H9 (cell line): ENCODE data around the gene CCDC142. TPM values are rescaled to one million over a fixed set of nuclear protein-coding genes. Genes with fewer than 3 reads are reported as not detected.

Source experiments
- DNase-seq: peaks from one replicate; pipeline ENCODE4 v3.0.0-alpha.2; 2017
- H2AFZ ChIP-seq: one replicate; pipeline ENCODE4 v1.6.1; 2013; ENCODE audit warnings: mild to moderate bottlenecking, low read length, control low read depth, moderate library complexity
- H2AK5ac ChIP-seq: 2 replicates; pipeline ENCODE4 v1.6.1; 2013; ENCODE audit warnings: low read length, control low read depth, mixed read lengths; ENCODE audit not compliant: insufficient read length
- H2BK120ac ChIP-seq: one replicate; pipeline ENCODE4 v1.6.1; 2013; ENCODE audit warnings: low read depth, mild to moderate bottlenecking, low read length, control low read depth, inconsistent platforms; ENCODE audit not compliant: poor library complexity, severe bottlenecking
- H2BK12ac ChIP-seq: 2 replicates; pipeline ENCODE4 v1.6.1; 2013; ENCODE audit warnings: low read length, control low read depth, mixed read lengths, low read depth; ENCODE audit not compliant: insufficient read length
- H2BK15ac ChIP-seq: 2 replicates; pipeline ENCODE4 v1.6.1; 2013; ENCODE audit warnings: low read depth, low read length, control low read depth
- H2BK20ac ChIP-seq: one replicate; pipeline ENCODE4 v1.6.1; 2013; ENCODE audit warnings: low read depth, mild to moderate bottlenecking, low read length, control low read depth, inconsistent platforms; ENCODE audit not compliant: poor library complexity, severe bottlenecking
- H2BK5ac ChIP-seq: 2 replicates; pipeline ENCODE4 v1.6.1; 2013; ENCODE audit warnings: low read length, control low read depth, mixed read lengths; ENCODE audit not compliant: insufficient read length
- H3K14ac ChIP-seq: 2 replicates; pipeline ENCODE4 v1.6.1; 2013; ENCODE audit warnings: low read length, control low read depth; ENCODE audit not compliant: insufficient read depth
- H3K18ac ChIP-seq: 2 replicates; pipeline ENCODE4 v1.6.1; 2013; ENCODE audit warnings: low read depth, mild to moderate bottlenecking, mixed read lengths, low read length, control low read depth; ENCODE audit not compliant: insufficient read length
- H3K23ac ChIP-seq: 2 replicates; pipeline ENCODE4 v1.6.1; 2013; ENCODE audit warnings: low read length, control low read depth, mixed read lengths, low read depth; ENCODE audit not compliant: insufficient read length
- H3K23me2 ChIP-seq: 2 replicates; pipeline ENCODE4 v1.6.1; 2013; ENCODE audit warnings: low read depth, mild to moderate bottlenecking, mixed read lengths, low read length, control low read depth; ENCODE audit not compliant: insufficient read length, poor library complexity, severe bottlenecking
- H3K27ac ChIP-seq: 2 replicates; pipeline ENCODE4 v1.5.1; 2013; ENCODE audit warnings: low read length, control low read depth, mixed read lengths, low read depth; ENCODE audit not compliant: insufficient read length
- H3K27me3 ChIP-seq: 2 replicates; pipeline ENCODE4 v1.6.1; 2013; ENCODE audit warnings: low read length, control low read depth, inconsistent platforms; ENCODE audit not compliant: insufficient read depth
- H3K4ac ChIP-seq: 2 replicates; pipeline ENCODE4 v1.6.1; 2013; ENCODE audit warnings: low read depth, mild to moderate bottlenecking, control low read depth, inconsistent platforms, low read length, moderate library complexity
- H3K4me1 ChIP-seq: 2 replicates; pipeline ENCODE4 v1.6.1; 2013; ENCODE audit warnings: low read length, control low read depth, inconsistent platforms; ENCODE audit not compliant: insufficient read depth
- H3K4me2 ChIP-seq: 2 replicates; pipeline ENCODE4 v1.6.1; 2013; ENCODE audit warnings: low read length, control low read depth, mixed read lengths; ENCODE audit not compliant: insufficient read length, insufficient read depth
- H3K56ac ChIP-seq: 2 replicates; pipeline ENCODE4 v1.6.1; 2013; ENCODE audit warnings: low read depth, mild to moderate bottlenecking, mixed read lengths, low read length, control low read depth; ENCODE audit not compliant: insufficient read length
- H3K79me1 ChIP-seq: 2 replicates; pipeline ENCODE4 v1.6.1; 2013; ENCODE audit warnings: low read depth, mild to moderate bottlenecking, moderate library complexity, low read length, control low read depth, inconsistent platforms; ENCODE audit not compliant: insufficient read depth, poor library complexity, severe bottlenecking
- H3K79me2 ChIP-seq: 2 replicates; pipeline ENCODE4 v1.6.1; 2013; ENCODE audit warnings: low read length, control low read depth, inconsistent platforms; ENCODE audit not compliant: insufficient read depth
- H3K9ac ChIP-seq: 2 replicates; pipeline ENCODE4 v1.6.1; 2013; ENCODE audit warnings: low read length, control low read depth, mixed read lengths; ENCODE audit not compliant: insufficient read length; ENCODE audit errors: extremely low read depth
- H3K9me3 ChIP-seq: one replicate; pipeline ENCODE4 v1.6.1; 2013; ENCODE audit warnings: low read depth, low read length, inconsistent platforms; ENCODE audit not compliant: control insufficient read depth
- H3T11ph ChIP-seq: one replicate; pipeline ENCODE4 v1.6.1; 2013; ENCODE audit warnings: mild to moderate bottlenecking, low read length, control low read depth, inconsistent platforms
- H4K20me1 ChIP-seq: one replicate; pipeline ENCODE4 v1.6.1; 2013; ENCODE audit not compliant: control insufficient read depth, insufficient read length, insufficient read depth
- H4K5ac ChIP-seq: 2 replicates; pipeline ENCODE4 v1.6.1; 2013; ENCODE audit warnings: low read depth, mild to moderate bottlenecking, mixed read lengths, low read length, control low read depth; ENCODE audit not compliant: insufficient read length
- H4K8ac ChIP-seq: replicated peaks from 2 replicates; pipeline ENCODE4 v1.6.1; 2013; ENCODE audit warnings: low read length, control low read depth, mixed read lengths, low read depth; ENCODE audit not compliant: insufficient read length
- H4K91ac ChIP-seq: 2 replicates; pipeline ENCODE4 v1.6.1; 2013; ENCODE audit warnings: low read depth, mild to moderate bottlenecking, moderate library complexity, mixed read lengths, low read length, control low read depth; ENCODE audit not compliant: insufficient read length
- H3K27ac Mint-ChIP-seq, 3 experiments: 2 replicates in 2 of 3; 3 replicates in 1 of 3; pipeline ENCODE4 v1.8.0; 2020 to 2021; ENCODE audit warnings: mixed read lengths in 3 of 3, mild to moderate bottlenecking in 1 of 3, moderate library complexity in 1 of 3
- H3K27me3 Mint-ChIP-seq: 2 replicates; pipeline ENCODE4 v1.8.0; 2021; ENCODE audit warnings: low read depth, mild to moderate bottlenecking, moderate library complexity, mixed read lengths
- H3K36me3 Mint-ChIP-seq, 3 experiments: 2 replicates in 2 of 3; 3 replicates in 1 of 3; pipeline ENCODE4 v1.8.0; 2020 to 2021; ENCODE audit warnings: low read depth in 3 of 3, mixed read lengths in 3 of 3; ENCODE audit not compliant: insufficient read depth in 1 of 3
- H3K4me1 Mint-ChIP-seq, 2 experiments: 2 replicates each; pipeline ENCODE4 v1.8.0; 2020; ENCODE audit warnings: mixed read lengths in 2 of 2
- H3K4me3 Mint-ChIP-seq, 2 experiments: 2 replicates in 1 of 2; 3 replicates in 1 of 2; pipeline ENCODE4 v1.8.0; 2020 to 2021; ENCODE audit warnings: mild to moderate bottlenecking in 2 of 2, mixed read lengths in 2 of 2, moderate library complexity in 1 of 2
- H3K9me3 Mint-ChIP-seq, 2 experiments: 2 replicates in 1 of 2; 3 replicates in 1 of 2; pipeline ENCODE4 v1.8.0; 2020; ENCODE audit warnings: mild to moderate bottlenecking in 2 of 2, mixed read lengths in 2 of 2, moderate library complexity in 1 of 2
- WGBS: extraction: QIAGEN DNeasy Blood & Tissue Kit; methylation state at CpG from one replicate; pipeline ENCODE4 v1.1.7; 2013; ENCODE audit warnings: missing lambda C conversion rate, low lambda C conversion rate, mixed read lengths; ENCODE audit not compliant: insufficient read length; ENCODE audit errors: extremely low coverage; 5-methylcytosine and 5-hydroxymethylcytosine counted together
- total RNA-seq: library from RNA; stranded (reverse); gene quantifications from 2 replicates; pipeline ENCODE4 v1.2.1, GENCODE V29; 2021
- TF ChIP-seq, protein P1 (sequence below): fragments of 200-600 bp; sonication (generic); conservative IDR thresholded peaks from 3 replicates; pipeline ENCODE4 v1.8.0; 2021; ENCODE audit warnings: antibody characterized with exemption, mild to moderate bottlenecking

The CCDC142 gene
- total RNA-seq, 1 experiment from 2014 or later: 21.5 TPM

DNA sequence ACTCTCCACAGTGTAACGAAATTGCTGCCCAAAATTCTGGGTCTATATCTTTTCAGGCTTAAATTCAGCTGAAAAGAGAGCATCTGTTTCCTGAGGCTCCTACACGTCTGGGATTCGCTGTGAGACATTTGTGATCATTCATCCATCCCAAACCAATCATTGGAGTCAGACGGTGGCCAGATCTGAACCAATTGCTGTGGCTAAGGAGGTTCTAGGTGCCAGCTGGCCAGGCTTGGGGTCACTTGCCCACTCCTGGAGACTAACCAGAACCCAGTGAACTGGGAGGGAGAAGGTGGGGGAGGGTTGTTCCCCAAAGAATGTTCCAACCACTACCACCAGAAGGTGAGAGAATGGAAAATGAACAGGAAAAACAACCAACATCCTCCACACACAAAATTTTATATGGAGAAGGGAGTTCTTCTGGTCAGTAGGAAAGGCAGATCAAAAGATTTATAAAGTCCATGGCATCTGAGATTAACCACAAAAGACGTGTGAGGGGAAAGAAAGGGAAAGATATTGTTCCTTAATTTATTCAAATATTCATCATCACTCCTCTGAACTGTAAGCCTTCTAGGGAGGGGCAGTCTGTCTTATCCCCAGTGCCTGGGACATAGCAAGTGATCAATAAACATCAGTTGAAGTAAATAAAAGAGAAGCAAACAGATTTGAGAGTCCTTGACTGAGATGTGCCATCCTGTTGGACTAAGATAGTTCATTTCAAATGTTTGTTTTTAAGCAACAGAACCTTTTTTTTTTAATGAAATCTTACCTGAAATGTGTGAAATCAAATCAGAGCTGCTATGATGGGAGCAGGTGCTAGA lies 38.1 kb downstream of the CCDC142 start:
- peaks cover 11% of the 10 kb centered on the region for H3K23me2 ChIP-seq
- no peak overlapping the region for H2BK12ac ChIP-seq
- no peak overlapping the region for H3K56ac ChIP-seq
- H4K20me1 ChIP-seq: no peaks in the 10 kb centered on the region
- H3K9ac ChIP-seq: no peak overlapping the region
- no peak overlapping the region for H4K8ac ChIP-seq
- TF ChIP-seq, protein P1, sequence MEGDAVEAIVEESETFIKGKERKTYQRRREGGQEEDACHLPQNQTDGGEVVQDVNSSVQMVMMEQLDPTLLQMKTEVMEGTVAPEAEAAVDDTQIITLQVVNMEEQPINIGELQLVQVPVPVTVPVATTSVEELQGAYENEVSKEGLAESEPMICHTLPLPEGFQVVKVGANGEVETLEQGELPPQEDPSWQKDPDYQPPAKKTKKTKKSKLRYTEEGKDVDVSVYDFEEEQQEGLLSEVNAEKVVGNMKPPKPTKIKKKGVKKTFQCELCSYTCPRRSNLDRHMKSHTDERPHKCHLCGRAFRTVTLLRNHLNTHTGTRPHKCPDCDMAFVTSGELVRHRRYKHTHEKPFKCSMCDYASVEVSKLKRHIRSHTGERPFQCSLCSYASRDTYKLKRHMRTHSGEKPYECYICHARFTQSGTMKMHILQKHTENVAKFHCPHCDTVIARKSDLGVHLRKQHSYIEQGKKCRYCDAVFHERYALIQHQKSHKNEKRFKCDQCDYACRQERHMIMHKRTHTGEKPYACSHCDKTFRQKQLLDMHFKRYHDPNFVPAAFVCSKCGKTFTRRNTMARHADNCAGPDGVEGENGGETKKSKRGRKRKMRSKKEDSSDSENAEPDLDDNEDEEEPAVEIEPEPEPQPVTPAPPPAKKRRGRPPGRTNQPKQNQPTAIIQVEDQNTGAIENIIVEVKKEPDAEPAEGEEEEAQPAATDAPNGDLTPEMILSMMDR: no peak
- H3K4me2 ChIP-seq: no peak overlapping the region
- no peak overlapping the region for H3K27ac Mint-ChIP-seq
- H2BK5ac ChIP-seq: no peak overlapping the region
- H3K4me1 Mint-ChIP-seq: peaks cover 3 to 6% of the 10 kb centered on the region in 2 experiments
- peaks cover 20% of the 10 kb centered on the region for H3K27me3 Mint-ChIP-seq
- no peaks in the 10 kb centered on the region for H3K27me3 ChIP-seq
- H3K14ac ChIP-seq: no peak overlapping the region
- H2AFZ ChIP-seq: no peak overlapping the region
- no peaks in the 10 kb centered on the region for H3K9me3 ChIP-seq
- no CpG with 5 or more reads among the region's 5 CpGs for WGBS
- H3K4ac ChIP-seq: no peak overlapping the region
- no peak overlapping the region for H4K5ac ChIP-seq
- no peak overlapping the region for H4K91ac ChIP-seq
- H3K23ac ChIP-seq: no peak overlapping the region
- H3K4me3 Mint-ChIP-seq: no peak overlapping the region; a peak in 1 of 5 replicates
- no peak overlapping the region for H2BK120ac ChIP-seq
- no peak overlapping the region for H2BK20ac ChIP-seq
- peaks cover under 1% of the 10 kb centered on the region; the same call in 1 of the 2 replicates for H3K4me1 ChIP-seq
- H3K27ac ChIP-seq: no peak overlapping the region
- H3T11ph ChIP-seq: no peak overlapping the region
- no peak overlapping the region for H3K18ac ChIP-seq
- DNase-seq: no peak
- H3K9me3 Mint-ChIP-seq: no peaks in the 10 kb centered on the region; a peak in 1 of 5 replicates
- no peak overlapping the region for H2BK15ac ChIP-seq
- peaks cover 2% of the 10 kb centered on the region for H3K79me1 ChIP-seq
- no peaks in the 10 kb centered on the region; a peak in 1 of 7 replicates for H3K36me3 Mint-ChIP-seq
- H3K79me2 ChIP-seq: peaks cover 4% of the 10 kb centered on the region; the same call in 1 of the 2 replicates
- H2AK5ac ChIP-seq: no peak overlapping the region
